GM12872 (cell line): ENCODE results near the gene WHRN.

Experiments
- CTCF ChIP-seq: IDR thresholded peaks from 3 replicates; pipeline ENCODE4 v1.5.1; 2011; ENCODE audit warnings: low read depth, mild to moderate bottlenecking, low read length, moderate library complexity; ENCODE audit not compliant: insufficient read depth

Gene WHRN

GRCh38 chr9:114367366-114367765 lies 137.9 kb downstream of the WHRN start:
- no peak for TF ChIP-seq CTCF

- TF ChIP-seq CTCF, result no peak
Observed at GRCh38 chr9:114366334-114367128, 138.7 kb downstream of the WHRN start.

- no peak for TF ChIP-seq CTCF
Observed at GRCh38 chr9:114365194-114365593, 140.1 kb downstream of the WHRN start.

DNA sequence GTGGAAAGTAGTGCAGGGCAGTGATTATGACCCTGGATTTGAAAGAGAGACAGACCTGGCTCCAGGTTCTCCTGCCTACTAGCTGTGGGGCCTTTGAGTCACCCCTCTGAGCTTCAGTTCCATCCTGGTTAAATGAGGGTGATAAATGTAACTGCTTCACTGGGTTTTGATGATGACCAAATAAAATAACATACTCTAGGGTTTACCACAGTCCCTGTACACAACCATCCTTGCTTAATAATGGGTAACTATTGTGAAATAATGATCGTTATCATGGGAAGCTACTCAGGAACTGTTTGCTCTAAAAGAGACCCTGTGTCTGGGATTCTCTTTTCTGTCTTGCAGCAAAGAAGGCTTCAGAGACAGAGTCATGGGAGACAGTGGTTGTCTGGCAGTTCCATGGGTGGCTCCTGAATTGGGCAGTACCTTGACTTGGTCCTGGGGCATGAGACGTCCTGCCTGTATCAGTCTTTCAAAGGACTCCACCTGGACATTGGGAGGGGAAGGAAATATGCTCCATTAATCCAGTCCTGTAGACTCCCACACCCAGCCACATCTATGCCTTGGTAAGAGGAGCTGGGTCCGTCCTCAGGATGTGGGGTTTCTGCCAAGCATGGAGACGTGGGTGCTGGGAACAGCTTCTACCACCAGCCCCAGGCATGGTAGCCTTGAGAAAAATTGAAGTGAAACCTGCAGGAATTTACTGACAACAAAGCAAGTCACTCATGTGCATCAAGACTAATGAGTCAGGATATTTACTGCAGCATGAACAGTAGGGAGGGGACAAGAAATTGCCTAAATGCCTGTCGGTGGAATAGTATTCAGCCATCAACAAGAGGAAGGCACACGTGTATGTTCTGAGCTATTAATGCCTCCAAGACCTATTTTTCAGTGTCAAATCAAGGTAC lies 140.9 kb downstream of the WHRN start:
- no peak for TF ChIP-seq CTCF

DNA sequence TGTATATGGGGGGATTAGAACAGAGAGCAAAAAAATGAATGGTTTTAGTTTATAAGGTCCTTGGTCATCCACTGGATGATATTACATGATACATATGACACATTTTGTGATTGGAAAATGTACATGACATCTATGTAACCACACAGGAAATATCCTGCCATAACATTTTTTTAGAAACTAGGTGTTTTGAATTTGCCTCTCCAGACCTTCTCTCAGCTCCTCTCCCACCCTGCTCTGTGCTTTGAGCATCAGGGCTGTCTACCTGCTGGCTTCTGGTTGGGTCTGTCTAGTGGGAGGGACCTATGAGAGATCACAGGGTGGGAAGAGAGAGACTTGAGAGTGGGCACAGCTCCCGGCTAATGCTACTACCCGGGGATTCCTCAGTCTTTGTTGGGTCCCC lies 141.8 kb downstream of the WHRN start:
- no peak for TF ChIP-seq CTCF

DNA sequence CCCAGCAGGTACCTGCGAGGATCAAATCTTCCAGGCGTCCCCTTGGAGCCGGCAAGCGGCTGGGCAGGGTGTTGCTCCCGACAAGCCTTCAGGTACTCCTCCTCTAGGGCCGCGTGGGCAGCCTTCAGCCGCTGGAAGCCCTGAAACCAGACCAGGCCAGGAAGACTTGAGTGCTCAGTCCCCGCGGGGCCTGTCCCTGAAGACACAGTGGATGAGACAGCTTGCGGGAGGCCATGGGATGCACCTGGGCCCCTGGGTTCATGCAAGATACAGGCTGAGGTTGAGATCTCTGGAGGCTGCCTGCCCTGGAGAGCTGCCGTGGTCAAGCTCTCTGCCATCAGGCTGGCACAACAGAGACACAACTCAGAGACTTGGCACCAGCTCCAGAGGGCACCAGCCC lies 142.9 kb downstream of the WHRN start:
- TF ChIP-seq CTCF, result no peak

DNA sequence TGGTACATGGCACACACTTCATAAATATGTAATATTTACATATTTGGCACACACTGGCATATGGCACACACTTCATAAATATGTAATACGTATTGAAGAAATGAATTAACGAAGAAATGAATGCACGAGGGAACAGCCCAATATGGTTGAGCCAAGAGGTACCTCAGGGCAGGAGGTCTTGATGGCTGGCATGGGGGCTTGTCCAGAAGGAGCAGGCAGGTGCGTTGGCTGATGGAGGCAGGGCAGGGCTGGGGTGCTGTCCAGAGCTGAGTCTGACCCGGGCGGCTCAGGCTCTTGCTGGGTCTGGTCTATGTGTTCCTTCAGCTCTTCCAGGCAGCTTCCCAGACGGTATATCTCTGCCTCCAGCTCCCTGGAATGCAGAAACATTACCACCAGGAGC lies 143.7 kb downstream of the WHRN start:
- no peak for TF ChIP-seq CTCF
